SU-DHL-6 (cell line): ENCODE measurements around the gene ATIC.

ENCODE experiments used
- H2AFZ ChIP-seq: fragments of 200-600 bp; sonication (generic); 2 replicates; pipeline ENCODE4 v1.6.1; 2014; ENCODE audit warnings: low read depth, mild to moderate bottlenecking, moderate library complexity, mixed read lengths, antibody characterized with exemption, low read length; ENCODE audit not compliant: severe bottlenecking
- H3F3A ChIP-seq: fragments of 200-600 bp; shearing (Covaris generic); 2 replicates; pipeline ENCODE4 v1.6.0; 2016; ENCODE audit warnings: antibody characterized with exemption, mild to moderate bottlenecking; ENCODE audit not compliant: insufficient read depth
- H3K27ac ChIP-seq: fragments of 200-600 bp; sonication (generic); 2 replicates; pipeline ENCODE4 v1.5.1; 2016; ENCODE audit warnings: low read depth, mild to moderate bottlenecking, low read length, moderate library complexity, mixed read lengths
- H3K27me3 ChIP-seq: fragments of 200-600 bp; sonication (generic), shearing (Covaris generic); 2 replicates; pipeline ENCODE4 v1.6.0; 2014; ENCODE audit warnings: mild to moderate bottlenecking, low read length
- H3K36me3 ChIP-seq: fragments of 200-600 bp; sonication (generic); 2 replicates; pipeline ENCODE4 v1.6.1; 2014; ENCODE audit warnings: mild to moderate bottlenecking, low read length, mixed read lengths
- H3K4me2 ChIP-seq: fragments of 300-600, 200-600 bp; shearing (Covaris generic), sonication (generic); 2 replicates; pipeline ENCODE4 v1.6.0; 2014; ENCODE audit warnings: low read length, low read depth, mild to moderate bottlenecking; ENCODE audit not compliant: poor library complexity, severe bottlenecking
- H3K4me3 ChIP-seq: fragments of 200-600 bp; sonication (generic); 2 replicates; pipeline ENCODE4 v1.5.1; 2014; ENCODE audit warnings: antibody characterized with exemption, low read length, mild to moderate bottlenecking, mixed read lengths; ENCODE audit not compliant: insufficient read depth, poor library complexity, severe bottlenecking
- H3K79me2 ChIP-seq: fragments of 200-600 bp; sonication (generic); 2 replicates; pipeline ENCODE4 v1.6.1; 2014; ENCODE audit warnings: mild to moderate bottlenecking, low read length, moderate library complexity; ENCODE audit not compliant: insufficient read depth
- H3K9ac ChIP-seq: fragments of 200-600 bp; sonication (generic); 2 replicates; pipeline ENCODE4 v1.7.0; 2014; ENCODE audit warnings: mild to moderate bottlenecking, low read length
- H3K9me2 ChIP-seq: fragments of 200-600 bp; sonication (generic); replicated peaks from 2 replicates; pipeline ENCODE4 v1.6.1; 2014; ENCODE audit warnings: low read length; ENCODE audit not compliant: insufficient read depth
- H3K9me3 ChIP-seq: fragments of 200-600 bp; sonication (generic); 2 replicates; pipeline ENCODE4 v1.6.1; 2014; ENCODE audit warnings: low read length, mixed read lengths; ENCODE audit not compliant: insufficient read depth
- H4K20me1 ChIP-seq: fragments of 200-600 bp; sonication (generic); 2 replicates; pipeline ENCODE4 v1.6.1; 2014; ENCODE audit warnings: low read depth, mild to moderate bottlenecking, antibody characterized with exemption, low read length, moderate library complexity, mixed read lengths
- EZH2phosphoT487 ChIP-seq: fragments of 200-600 bp; sonication (generic), shearing (Covaris generic); conservative IDR thresholded peaks from 2 replicates; pipeline ENCODE4 v1.6.1; 2018; ENCODE audit warnings: mild to moderate bottlenecking, antibody characterized with exemption, low read length, moderate library complexity, mixed read lengths
- TF ChIP-seq, protein P1 (sequence below): fragments of 200-600 bp; sonication (generic); IDR thresholded peaks from one replicate; pipeline ENCODE4 v1.5.1; 2017; ENCODE audit warnings: antibody characterized with exemption, mild to moderate bottlenecking, low read length, moderate library complexity; ENCODE audit not compliant: insufficient read depth, poor library complexity, severe bottlenecking

Gene ATIC

DNA sequence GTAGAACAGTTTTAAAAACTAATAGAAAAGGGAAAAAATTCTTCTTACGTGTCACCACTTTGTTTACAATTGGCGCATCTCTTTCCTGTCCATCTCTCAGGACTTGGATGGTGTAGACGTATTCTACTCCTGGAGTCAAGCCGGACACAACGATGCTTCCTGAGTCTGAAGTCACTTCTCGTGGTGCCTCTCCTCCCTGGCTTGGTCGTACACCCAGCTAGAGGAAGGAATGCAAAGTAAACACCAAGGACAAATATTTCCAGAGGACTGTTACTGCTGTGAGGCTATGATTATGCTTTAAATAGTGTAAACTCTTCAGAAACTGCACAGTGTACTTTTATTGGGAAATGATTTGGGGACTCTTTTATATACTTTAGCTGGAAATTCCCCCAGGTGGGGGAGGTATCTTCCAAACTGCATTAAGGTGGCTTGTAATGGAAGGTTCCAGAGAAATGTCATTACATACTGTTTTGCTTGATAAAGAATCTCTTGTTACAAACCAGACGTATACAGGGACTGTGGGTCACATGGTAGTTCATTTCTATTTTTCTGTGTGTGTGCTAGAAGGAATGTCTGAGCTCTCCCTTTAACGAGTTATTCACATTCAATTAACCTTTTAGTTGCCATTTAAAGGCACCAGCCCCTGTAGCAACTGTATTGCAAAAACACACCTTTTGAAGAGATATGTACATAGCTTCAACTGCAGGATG is 85.9 kb downstream of the ATIC start:
- Histone ChIP-seq H2AFZ (no peak overlapping the region), H3K27ac (no peak overlapping the region), H3K79me2 (no peaks in the 10 kb centered on the region), H3K9me3 (no peaks in the 10 kb centered on the region), H3K9ac (no peak overlapping the region), H3K36me3 (no peaks in the 10 kb centered on the region), H4K20me1 (no peaks in the 10 kb centered on the region), H3K4me2 (no peak overlapping the region), H3K4me3 (no peak overlapping the region), H3K9me2 (no peaks in the 10 kb centered on the region), H3K27me3 (no peaks in the 10 kb centered on the region), H3F3A (no peaks in the 10 kb centered on the region)
- no peak for TF ChIP-seq EZH2phosphoT487
- TF ChIP-seq, protein P1, sequence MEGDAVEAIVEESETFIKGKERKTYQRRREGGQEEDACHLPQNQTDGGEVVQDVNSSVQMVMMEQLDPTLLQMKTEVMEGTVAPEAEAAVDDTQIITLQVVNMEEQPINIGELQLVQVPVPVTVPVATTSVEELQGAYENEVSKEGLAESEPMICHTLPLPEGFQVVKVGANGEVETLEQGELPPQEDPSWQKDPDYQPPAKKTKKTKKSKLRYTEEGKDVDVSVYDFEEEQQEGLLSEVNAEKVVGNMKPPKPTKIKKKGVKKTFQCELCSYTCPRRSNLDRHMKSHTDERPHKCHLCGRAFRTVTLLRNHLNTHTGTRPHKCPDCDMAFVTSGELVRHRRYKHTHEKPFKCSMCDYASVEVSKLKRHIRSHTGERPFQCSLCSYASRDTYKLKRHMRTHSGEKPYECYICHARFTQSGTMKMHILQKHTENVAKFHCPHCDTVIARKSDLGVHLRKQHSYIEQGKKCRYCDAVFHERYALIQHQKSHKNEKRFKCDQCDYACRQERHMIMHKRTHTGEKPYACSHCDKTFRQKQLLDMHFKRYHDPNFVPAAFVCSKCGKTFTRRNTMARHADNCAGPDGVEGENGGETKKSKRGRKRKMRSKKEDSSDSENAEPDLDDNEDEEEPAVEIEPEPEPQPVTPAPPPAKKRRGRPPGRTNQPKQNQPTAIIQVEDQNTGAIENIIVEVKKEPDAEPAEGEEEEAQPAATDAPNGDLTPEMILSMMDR: no peak

DNA sequence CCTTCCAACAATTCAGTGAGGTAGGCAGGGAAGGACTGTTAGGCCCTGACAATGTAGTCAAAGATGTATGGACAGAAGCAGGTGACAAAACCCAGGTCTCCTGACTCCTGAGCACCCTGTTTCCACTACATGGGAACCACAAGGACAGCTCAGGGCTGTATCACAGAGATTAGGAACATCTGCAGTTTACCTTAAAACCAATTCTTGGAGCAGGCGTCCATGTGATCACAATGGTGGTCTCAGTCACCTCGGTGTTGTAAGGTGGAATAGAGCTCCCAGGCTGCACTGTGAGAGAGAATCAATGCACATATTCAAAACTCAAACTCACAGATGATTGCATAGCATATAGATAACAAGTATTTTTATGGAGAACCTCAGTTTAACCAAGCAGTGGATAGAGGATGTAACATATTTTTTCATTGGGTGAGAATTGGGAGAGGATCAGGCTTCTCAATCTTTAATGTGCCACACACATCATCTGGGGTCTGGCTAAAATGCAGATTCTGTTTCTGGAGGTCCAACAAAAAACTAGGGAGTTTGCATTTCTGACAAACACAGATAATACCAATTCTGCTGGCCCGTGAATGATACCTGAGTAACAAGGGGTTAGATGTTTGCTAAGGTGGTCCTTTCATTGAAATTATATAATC is 87.3 kb downstream of the ATIC start:
- H3K9me3 ChIP-seq: no peaks in the 10 kb centered on the region
- no peak overlapping the region for H3K27ac ChIP-seq
- no peak overlapping the region for H3K4me3 ChIP-seq
- H3K79me2 ChIP-seq: no peaks in the 10 kb centered on the region
- H3K9me2 ChIP-seq: no peaks in the 10 kb centered on the region
- H3F3A ChIP-seq: no peaks in the 10 kb centered on the region
- no peak overlapping the region for H3K9ac ChIP-seq
- H3K36me3 ChIP-seq: no peaks in the 10 kb centered on the region
- no peak overlapping the region for H3K4me2 ChIP-seq
- H3K27me3 ChIP-seq: no peaks in the 10 kb centered on the region
- no peak for TF ChIP-seq EZH2phosphoT487
- TF ChIP-seq, protein P1: no peak
- H2AFZ ChIP-seq: no peak overlapping the region
- no peaks in the 10 kb centered on the region for H4K20me1 ChIP-seq
